Endothelial cell of umbilical vein (primary cell): Measurements from ENCODE around the gene TMTC1. TPM values are rescaled to one million over a fixed set of nuclear protein-coding genes. Genes with fewer than 3 reads are reported as not detected.

Source experiments
- BruUV-seq: library from RNA; stranded (reverse); fragments of 400-500 nt; replicated peaks from 2 replicates; lab custom pipeline; 2021; lab: Mats Ljungman, UMichigan
- CTCF ChIA-PET: fragments of 300-600, 350-600 bp; sonication (Branson Sonifier 250); formaldehyde crosslinking; loops from one replicate; lab custom pipeline; 2021; ENCODE audit warnings: antibody characterized with exemption, inconsistent platforms; lab: Charles Lee
- POLR2A ChIA-PET: fragments of 300-600, 350-600 bp; sonication (Branson Sonifier 250); formaldehyde crosslinking; loops from one replicate; lab custom pipeline; 2021; ENCODE audit warnings: antibody characterized with exemption, inconsistent platforms; lab: Charles Lee
- DNase-seq: peaks from one replicate; pipeline ENCODE4 v3.0.0-alpha.2; 2011; ENCODE audit warnings: low read depth, low spot score
- FAIRE-seq: peaks from 2 replicates; lab custom pipeline; 2011; peaks lifted over from hg19 to GRCh38; lab: Jason Lieb, UNC
- H2AFZ ChIP-seq: 2 replicates; pipeline ENCODE4 v1.6.0; 2012; ENCODE audit warnings: low read depth, low read length, control low read depth, inconsistent platforms
- H3K27ac ChIP-seq: 2 replicates; pipeline ENCODE4 v1.5.1; 2011; ENCODE audit warnings: low read depth, mild to moderate bottlenecking, control low read depth, low read length, moderate library complexity; ENCODE audit not compliant: insufficient read depth
- H3K27me3 ChIP-seq, 2 experiments: 2 replicates each; pipeline versions ENCODE4 v1.6.0 to v1.6.1; 2011; ENCODE audit warnings: low read length in 2 of 2, mixed read lengths in 1 of 2; ENCODE audit not compliant: control insufficient read depth in 2 of 2, insufficient read depth in 2 of 2
- H3K36me3 ChIP-seq, 2 experiments: 2 replicates in 1 of 2; 3 replicates in 1 of 2; pipeline ENCODE4 v1.5.1; 2011; ENCODE audit warnings: low read length in 2 of 2, mild to moderate bottlenecking in 1 of 2, moderate library complexity in 1 of 2; ENCODE audit not compliant: control insufficient read depth in 2 of 2, insufficient read depth in 2 of 2; ENCODE audit errors: extremely low read depth in 1 of 2
- H3K4me1 ChIP-seq: 3 replicates; pipeline ENCODE4 v1.5.1; 2011; ENCODE audit warnings: mild to moderate bottlenecking, low read length; ENCODE audit not compliant: control insufficient read depth, insufficient read depth; ENCODE audit errors: extremely low read depth
- H3K4me2 ChIP-seq: 2 replicates; pipeline ENCODE4 v1.6.1; 2011; ENCODE audit warnings: low read length, control low read depth, mixed read lengths; ENCODE audit not compliant: insufficient read depth
- H3K4me3 ChIP-seq, 3 experiments: fragments of 200-600 bp in 1 of 3; sonication (generic), shearing (Covaris generic) in 1 of 3; replicated peaks in 1 of 3; 2 replicates each; pipeline ENCODE4 v1.5.1; 2011 to 2016; ENCODE audit warnings: control low read depth in 3 of 3, low read length in 3 of 3, mild to moderate bottlenecking in 2 of 3, inconsistent platforms in 1 of 3, low read depth in 1 of 3, moderate library complexity in 1 of 3; ENCODE audit not compliant: insufficient read depth in 1 of 3
- H3K79me2 ChIP-seq: 2 replicates; pipeline ENCODE4 v1.6.0; 2012; ENCODE audit warnings: low read length, inconsistent platforms; ENCODE audit not compliant: control insufficient read depth, insufficient read depth
- H3K9ac ChIP-seq: replicated peaks from 2 replicates; pipeline ENCODE3; 2011; ENCODE audit warnings: low read length, control low read depth; ENCODE audit not compliant: insufficient read depth; ENCODE audit errors: extremely low read depth
- H3K9me1 ChIP-seq: replicated peaks from 3 replicates; pipeline ENCODE4 v1.6.0; 2011; ENCODE audit warnings: mild to moderate bottlenecking, low read length; ENCODE audit not compliant: control insufficient read depth, insufficient read depth; ENCODE audit errors: extremely low read depth
- H3K9me3 ChIP-seq: replicated peaks from 2 replicates; pipeline ENCODE4 v1.5.1; 2012; ENCODE audit warnings: low read length, inconsistent platforms; ENCODE audit not compliant: control insufficient read depth, insufficient read depth
- H4K20me1 ChIP-seq: replicated peaks from 2 replicates; pipeline ENCODE3; 2011; ENCODE audit warnings: mild to moderate bottlenecking, low read length; ENCODE audit not compliant: control insufficient read depth, insufficient read depth; ENCODE audit errors: extremely low read depth
- CTCF ChIP-seq, 2 donors: IDR thresholded peaks; 1 replicate in 1 of 2; 2 replicates in 1 of 2; pipeline ENCODE4 v1.5.1; 2011; ENCODE audit warnings: low read length in 2 of 2, mild to moderate bottlenecking in 2 of 2, moderate library complexity in 2 of 2, control low read depth in 1 of 2, inconsistent platforms in 1 of 2, low read depth in 1 of 2; ENCODE audit not compliant: insufficient read depth in 1 of 2; ENCODE audit errors: extremely low read depth in 1 of 2
- EZH2 ChIP-seq: IDR thresholded peaks from 2 replicates; pipeline ENCODE4 v1.6.1; 2012; ENCODE audit warnings: borderline replicate concordance, low read depth, mild to moderate bottlenecking, moderate library complexity, low read length, inconsistent platforms; ENCODE audit not compliant: severe bottlenecking
- FOS ChIP-seq: IDR thresholded peaks from 2 replicates; pipeline ENCODE4 v1.6.1; 2011; ENCODE audit warnings: mild to moderate bottlenecking, low read length, moderate library complexity, borderline replicate concordance; ENCODE audit not compliant: insufficient read depth
- GATA2 ChIP-seq: IDR thresholded peaks from 2 replicates; pipeline ENCODE4 v1.7.0; 2011; ENCODE audit warnings: low read depth, mild to moderate bottlenecking, moderate library complexity, mixed read lengths, low read length; ENCODE audit not compliant: insufficient read length, insufficient read depth
- JUN ChIP-seq: IDR thresholded peaks from 2 replicates; pipeline ENCODE4 v1.6.1; 2011; ENCODE audit warnings: borderline replicate concordance, low read depth; ENCODE audit not compliant: insufficient read length, insufficient read depth
- MAX ChIP-seq: IDR thresholded peaks from 2 replicates; pipeline ENCODE4 v1.6.1; 2011; ENCODE audit not compliant: insufficient read depth, insufficient read length
- MYC ChIP-seq: IDR thresholded peaks from one replicate; pipeline ENCODE4 v1.6.1; 2011; ENCODE audit warnings: mild to moderate bottlenecking, low read depth, low read length
- POLR2A ChIP-seq: IDR thresholded peaks from 2 replicates; pipeline ENCODE4 v1.6.1; 2012; ENCODE audit warnings: low read depth, mild to moderate bottlenecking, control low read depth, low read length
- POLR2AphosphoS5 ChIP-seq: IDR thresholded peaks from 2 replicates; pipeline ENCODE4 v1.6.1; 2012; ENCODE audit warnings: low read depth, mild to moderate bottlenecking, control low read depth, low read length, moderate library complexity; ENCODE audit not compliant: insufficient read depth
- dilution Hi-C: fragments of 300-500 bp; cut with MboI; formaldehyde crosslinking; loops from one replicate; pipeline ENCODE4 v1.15.0; 2019; ENCODE audit warnings: low sequenced_read_pairs; ENCODE audit not compliant: extremely low pct_ligation_motif_present
- intact Hi-C: fragments of 100-400 bp; cut with micrococcal nuclease; formaldehyde crosslinking; loops from one replicate; pipeline ENCODE4 v1.10.0; 2022
- polyA plus RNA-seq, 4 experiments: library from polyadenylated mRNA; depleted of rRNA in 3 of 4; stranded (reverse) in 3 of 4; unstranded in 1 of 4; fragments of >200 nt; gene quantifications; 2 replicates each; pipeline versions ENCODE4 v1.2.1 to v1.2.3, GENCODE V29; 2011 to 2012; ENCODE audit warnings: missing spikeins in 1 of 4
- total RNA-seq: library from RNA; stranded (reverse); gene quantifications from 2 replicates; pipeline ENCODE4 v1.2.3, GENCODE V29; 2021

Gene TMTC1
- total and polyA plus RNA-seq, 2 donors (not counting 3 experiments of a cell fraction or from before 2014, with no cell fraction given), result 5.4 to 5.9 TPM

GRCh38 chr12:29782285-29782870 lies 1.4 kb downstream of the TMTC1 start:
- FAIRE-seq, result peak; percentile 92
- CTCF ChIA-PET, result interaction anchor here (1.0 kb wide), 2 partner anchors 20 to 229 kb away, joined by 3 to 4 read pairs; no protein-coding TSS in a partner anchor

GRCh38 chr12:29781705-29782266 lies 2.0 kb downstream of the TMTC1 start:
- TF ChIP-seq POLR2AphosphoS5 (no peak), GATA2 (no peak), MYC (no peak), MAX (no peak), FOS (no peak), JUN (no peak), POLR2A (no peak), EZH2 (no peak), CTCF (IDR thresholded peaks at IDR 0.05; ENCODE audit: extremely low read depth in 1 of 2, insufficient read depth in 1 of 2, low read depth in 1 of 2, low read length in 2 of 2) (no peak)
- no peaks in the 10 kb centered on the region for H3K36me3 ChIP-seq
- H2AFZ ChIP-seq, result no peak overlapping the region
- intact Hi-C loops (loop anchor here (2.0 to 10.0 kb wide), 4 partner anchors 189 to 1026 kb away; no protein-coding TSS in a partner anchor), dilution Hi-C loops (no loop called here)
- H3K4me1 ChIP-seq, result peaks cover 16% of the 10 kb centered on the region
- POLR2A ChIA-PET, result no interaction called here
- CTCF ChIA-PET, result interaction anchor here (1.0 kb wide), 2 partner anchors 19 to 229 kb away, joined by 3 to 4 read pairs; no protein-coding TSS in a partner anchor
- peaks cover 4 to 15% of the 10 kb centered on the region in 2 experiments for H3K27me3 ChIP-seq
- no peak overlapping the region for H3K9ac ChIP-seq
- H3K79me2 ChIP-seq, result no peaks in the 10 kb centered on the region
- no peaks in the 10 kb centered on the region for H3K9me1 ChIP-seq
- H3K4me3 ChIP-seq, result peak overlapping the region in 1 of 3 experiments; percentile 71
- no TSS peak for BruUV-seq
- no peak overlapping the region for H3K27ac ChIP-seq
- FAIRE-seq (no peak), DNase-seq (no peak)
- no peaks in the 10 kb centered on the region for H4K20me1 ChIP-seq
- no peaks in the 10 kb centered on the region for H3K9me3 ChIP-seq
- peak overlapping the region; percentile 91 for H3K4me2 ChIP-seq

More at GRCh38 chr12:29782285-29782870, 1.4 kb downstream of the TMTC1 start:
- H3K27ac ChIP-seq, result no peak overlapping the region
- DNase-seq, result peak; percentile 63
- intact Hi-C loops, result loop anchor here (2.0 to 10.0 kb wide), 4 partner anchors 188 to 1025 kb away; no protein-coding TSS in a partner anchor
- dilution Hi-C loops, result no loop called here
- POLR2A ChIA-PET, result no interaction called here
- H3K4me3 ChIP-seq, result peak overlapping the region; percentile 32 to 71 (median 60)
- peak overlapping the region; percentile 34 for H3K9ac ChIP-seq
- TSS peak; percentile 19 for BruUV-seq
- H3K9me3 ChIP-seq, result no peaks in the 10 kb centered on the region
- TF ChIP-seq POLR2A (no peak), MAX (no peak), FOS (peak; percentile 6)
- peak overlapping the region; percentile 99 for H2AFZ ChIP-seq
- peak overlapping the region; percentile 91 for H3K4me2 ChIP-seq
- H3K4me1 ChIP-seq, result peaks cover 16% of the 10 kb centered on the region
- H3K79me2 ChIP-seq, result no peaks in the 10 kb centered on the region
- no peaks in the 10 kb centered on the region for H3K36me3 ChIP-seq
- H3K27me3 ChIP-seq, result peaks cover 4 to 15% of the 10 kb centered on the region in 2 experiments
- no peaks in the 10 kb centered on the region for H3K9me1 ChIP-seq
- no peaks in the 10 kb centered on the region for H4K20me1 ChIP-seq
